Suprapubic skin (tissue), 4 donors: Measurements from ENCODE around the gene BPHL.

ENCODE experiments used
- EP300 ChIP-seq: sonication (generic); formaldehyde crosslinking; IDR thresholded peaks from one replicate; pipeline ENCODE4 v1.6.1; 2017; ENCODE audit warnings: antibody characterized with exemption
- POLR2A ChIP-seq, 2 donors: fragments of 450-650 bp; IDR thresholded peaks; one replicate each; pipeline ENCODE4 v1.6.1; 2017; ENCODE audit warnings: antibody characterized with exemption in 2 of 2, mild to moderate bottlenecking in 2 of 2, moderate library complexity in 2 of 2
- POLR2AphosphoS5 ChIP-seq, 3 donors: sonication (generic); formaldehyde crosslinking; IDR thresholded peaks; one replicate each; pipeline ENCODE4 v1.6.1; 2017; ENCODE audit warnings: antibody characterized with exemption in 3 of 3
- TF ChIP-seq, protein P1 (sequence below), 2 donors: fragments of 200-600 bp in 1 of 2; fragments of 450-650 bp in 1 of 2; sonication (generic) in 1 of 2; IDR thresholded peaks; one replicate each; pipeline ENCODE4 v1.5.1; 2016 to 2019; ENCODE audit warnings: antibody characterized with exemption in 2 of 2, mild to moderate bottlenecking in 1 of 2, moderate library complexity in 1 of 2

DNA sequence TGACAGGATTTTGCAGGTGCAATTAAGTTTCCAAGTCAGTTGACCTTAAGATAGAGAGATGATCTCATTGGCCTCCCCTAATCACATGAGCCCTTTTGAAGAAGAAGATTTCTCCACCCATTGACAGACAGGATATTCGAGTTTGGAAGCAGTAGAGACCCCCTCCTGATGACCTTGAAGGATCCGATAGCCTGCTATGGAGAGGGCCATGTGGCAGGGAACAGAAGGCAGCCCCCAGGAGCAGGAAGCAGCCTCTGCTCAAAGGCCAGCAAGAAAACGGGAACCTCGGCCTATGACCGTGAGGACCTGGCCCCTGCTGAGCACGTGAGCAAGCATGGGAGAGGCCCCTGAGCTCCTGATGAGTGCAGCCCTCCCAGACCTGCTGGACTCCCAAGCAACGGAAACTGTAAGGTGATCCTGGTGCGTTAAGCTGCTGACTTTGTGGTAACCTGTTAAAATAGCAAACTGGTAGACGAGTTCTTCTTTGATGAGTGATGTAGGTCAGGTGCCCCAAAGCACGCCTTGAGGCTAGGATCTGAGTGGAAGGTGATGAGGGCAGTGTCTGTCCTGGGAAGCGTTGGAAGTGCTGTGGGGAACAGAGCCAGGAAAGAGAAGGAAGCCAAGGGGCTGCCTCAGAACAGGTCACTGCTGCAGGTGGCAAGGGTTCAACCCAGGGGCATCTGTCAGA is 57.3 kb downstream of the BPHL start:
- TF ChIP-seq, protein P1, sequence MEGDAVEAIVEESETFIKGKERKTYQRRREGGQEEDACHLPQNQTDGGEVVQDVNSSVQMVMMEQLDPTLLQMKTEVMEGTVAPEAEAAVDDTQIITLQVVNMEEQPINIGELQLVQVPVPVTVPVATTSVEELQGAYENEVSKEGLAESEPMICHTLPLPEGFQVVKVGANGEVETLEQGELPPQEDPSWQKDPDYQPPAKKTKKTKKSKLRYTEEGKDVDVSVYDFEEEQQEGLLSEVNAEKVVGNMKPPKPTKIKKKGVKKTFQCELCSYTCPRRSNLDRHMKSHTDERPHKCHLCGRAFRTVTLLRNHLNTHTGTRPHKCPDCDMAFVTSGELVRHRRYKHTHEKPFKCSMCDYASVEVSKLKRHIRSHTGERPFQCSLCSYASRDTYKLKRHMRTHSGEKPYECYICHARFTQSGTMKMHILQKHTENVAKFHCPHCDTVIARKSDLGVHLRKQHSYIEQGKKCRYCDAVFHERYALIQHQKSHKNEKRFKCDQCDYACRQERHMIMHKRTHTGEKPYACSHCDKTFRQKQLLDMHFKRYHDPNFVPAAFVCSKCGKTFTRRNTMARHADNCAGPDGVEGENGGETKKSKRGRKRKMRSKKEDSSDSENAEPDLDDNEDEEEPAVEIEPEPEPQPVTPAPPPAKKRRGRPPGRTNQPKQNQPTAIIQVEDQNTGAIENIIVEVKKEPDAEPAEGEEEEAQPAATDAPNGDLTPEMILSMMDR (IDR thresholded peaks at IDR 0.05), result no peak
- TF ChIP-seq EP300, result no peak
- TF ChIP-seq POLR2A (IDR thresholded peaks at IDR 0.05), result no peak
- TF ChIP-seq POLR2AphosphoS5 (IDR thresholded peaks at IDR 0.05), result no peak
